PC-9 (cell line): ENCODE results near the gene GVQW3. TPM values are rescaled to one million over a fixed set of nuclear protein-coding genes. Genes with fewer than 3 reads are reported as not detected.

Source experiments
- BruUV-seq: library from RNA; stranded (reverse); fragments of 400-500 nt; replicated peaks from 2 replicates; lab custom pipeline; 2021; lab: Mats Ljungman, UMichigan
- CTCF ChIA-PET: fragments of 300-600 bp; sonication (Branson Sonifier 250); formaldehyde crosslinking; loops from one replicate; lab custom pipeline; 2022; ENCODE audit warnings: antibody characterized with exemption; lab: Charles Lee
- POLR2A ChIA-PET: fragments of 300-600 bp; sonication (Branson Sonifier 250); formaldehyde crosslinking; loops from one replicate; lab custom pipeline; 2022; ENCODE audit warnings: antibody characterized with exemption; ENCODE audit not compliant: unreplicated experiment; lab: Charles Lee
- DNase-seq, 2 experiments: peaks; one replicate each; pipeline versions ENCODE4 v3.0.0 to v3.0.0-alpha.2; 2015 to 2022; ENCODE audit warnings: mixed read lengths in 1 of 2
- H2AFZ ChIP-seq: fragments of 200-600 bp; sonication (generic); 2 replicates; pipeline ENCODE4 v1.8.1; 2017; ENCODE audit warnings: antibody characterized with exemption
- H3F3A ChIP-seq: fragments of 200-600 bp; sonication (generic); 2 replicates; pipeline ENCODE4 v1.8.1; 2017; ENCODE audit warnings: antibody characterized with exemption, mild to moderate bottlenecking, low read depth; ENCODE audit not compliant: insufficient read depth
- H3K27ac ChIP-seq: fragments of 200-600 bp; sonication (generic); 2 replicates; pipeline ENCODE4 v1.6.1; 2016; ENCODE audit warnings: mixed run types
- H3K27me3 ChIP-seq: fragments of 200-600 bp; sonication (generic); 2 replicates; pipeline ENCODE4 v1.6.1; 2016; ENCODE audit warnings: low read depth, mixed run types; ENCODE audit not compliant: insufficient read depth
- H3K36me3 ChIP-seq: fragments of 200-600 bp; sonication (generic); 2 replicates; pipeline ENCODE4 v1.6.1; 2016; ENCODE audit warnings: low read depth, mixed run types
- H3K4me1 ChIP-seq: fragments of 200-600 bp; sonication (generic); replicated peaks from 2 replicates; pipeline ENCODE4 v1.6.1; 2016; ENCODE audit warnings: mixed run types; ENCODE audit not compliant: insufficient read depth
- H3K4me2 ChIP-seq: fragments of 200-600 bp; sonication (generic); 2 replicates; pipeline ENCODE4 v1.6.1; 2017; ENCODE audit warnings: mixed run types
- H3K4me3 ChIP-seq: fragments of 200-600 bp; sonication (generic); 2 replicates; pipeline ENCODE4 v1.6.1; 2016; ENCODE audit warnings: mixed run types
- H3K79me2 ChIP-seq: fragments of 200-600 bp; sonication (generic); 2 replicates; pipeline ENCODE4 v1.6.1; 2017; ENCODE audit warnings: low read depth, mixed run types
- H3K9me2 ChIP-seq: fragments of 200-600 bp; sonication (generic); 2 replicates; pipeline ENCODE4 v1.8.1; 2017; ENCODE audit warnings: mild to moderate bottlenecking; ENCODE audit not compliant: insufficient read depth
- H3K9me3 ChIP-seq: fragments of 200-600 bp; sonication (generic); 2 replicates; pipeline ENCODE4 v1.8.1; 2016; ENCODE audit warnings: low read depth; ENCODE audit not compliant: insufficient read depth
- H4K20me1 ChIP-seq: fragments of 200-600 bp; sonication (generic); 2 replicates; pipeline ENCODE4 v1.8.1; 2017; ENCODE audit not compliant: insufficient read depth
- EZH2 ChIP-seq: fragments of 200-600 bp; sonication (generic); IDR thresholded peaks from 2 replicates; pipeline ENCODE4 v1.8.0; 2017; ENCODE audit warnings: antibody characterized with exemption, low read depth
- intact Hi-C: fragments of 100-400 bp; cut with micrococcal nuclease; formaldehyde crosslinking; loops from one replicate; pipeline ENCODE4 v1.10.0; 2022; ENCODE audit not compliant: unreplicated experiment
- total RNA-seq: library from RNA; stranded (reverse); gene quantifications from 2 replicates; pipeline ENCODE4 v1.2.3, GENCODE V29; 2021
- TF ChIP-seq, protein P1 (sequence below): fragments of 200-600 bp; sonication (generic); conservative IDR thresholded peaks from 2 replicates; pipeline ENCODE4 v1.6.1; 2017; ENCODE audit warnings: mixed run types, antibody characterized with exemption, mild to moderate bottlenecking, moderate library complexity

GVQW3 gene
- total RNA-seq, 1 experiment from 2014 or later: 11.1 TPM

DNA sequence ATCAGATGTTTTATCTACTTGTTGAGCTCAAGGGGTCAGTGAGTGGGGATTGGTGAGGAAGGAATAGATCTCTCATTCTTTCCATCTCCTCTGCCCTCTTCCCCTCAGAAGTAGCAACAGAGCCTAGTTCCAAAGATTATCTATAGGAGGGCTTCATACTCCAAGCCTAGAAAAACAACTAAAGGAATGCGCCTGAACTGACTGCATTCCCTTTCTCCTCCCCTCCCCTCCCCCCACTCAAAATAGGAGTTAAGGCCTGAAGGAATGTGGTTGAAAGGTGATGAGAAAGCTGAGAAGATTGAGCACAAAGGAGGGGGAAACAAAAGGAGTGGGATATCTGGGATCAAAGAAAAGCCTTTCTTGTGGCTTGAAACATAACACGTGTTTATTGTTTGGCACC lies 74.2 kb downstream of the GVQW3 start:
- Histone ChIP-seq H3K27ac (0 out of 2 replicates have a peak overlapping the region, but pooled peaks have one; percentile 5), H3K4me1 (0 out of 2 replicates have a peak, but pooled peaks cover 12% of the 10 kb centered on the region), H2AFZ (no peak overlapping the region), H3K27me3 (no peaks in the 10 kb centered on the region), H3K9me3 (no peaks in the 10 kb centered on the region), H3K79me2 (no peaks in the 10 kb centered on the region; the same call in 1 of the 2 replicates), H3K9me2 (no peaks in the 10 kb centered on the region), H4K20me1 (no peaks in the 10 kb centered on the region), H3K4me2 (no peak overlapping the region), H3K36me3 (peaks cover 34% of the 10 kb centered on the region), H3K4me3 (no peak overlapping the region), H3F3A (no peaks in the 10 kb centered on the region)
- BruUV-seq: no TSS peak
- TF ChIP-seq, protein P1, sequence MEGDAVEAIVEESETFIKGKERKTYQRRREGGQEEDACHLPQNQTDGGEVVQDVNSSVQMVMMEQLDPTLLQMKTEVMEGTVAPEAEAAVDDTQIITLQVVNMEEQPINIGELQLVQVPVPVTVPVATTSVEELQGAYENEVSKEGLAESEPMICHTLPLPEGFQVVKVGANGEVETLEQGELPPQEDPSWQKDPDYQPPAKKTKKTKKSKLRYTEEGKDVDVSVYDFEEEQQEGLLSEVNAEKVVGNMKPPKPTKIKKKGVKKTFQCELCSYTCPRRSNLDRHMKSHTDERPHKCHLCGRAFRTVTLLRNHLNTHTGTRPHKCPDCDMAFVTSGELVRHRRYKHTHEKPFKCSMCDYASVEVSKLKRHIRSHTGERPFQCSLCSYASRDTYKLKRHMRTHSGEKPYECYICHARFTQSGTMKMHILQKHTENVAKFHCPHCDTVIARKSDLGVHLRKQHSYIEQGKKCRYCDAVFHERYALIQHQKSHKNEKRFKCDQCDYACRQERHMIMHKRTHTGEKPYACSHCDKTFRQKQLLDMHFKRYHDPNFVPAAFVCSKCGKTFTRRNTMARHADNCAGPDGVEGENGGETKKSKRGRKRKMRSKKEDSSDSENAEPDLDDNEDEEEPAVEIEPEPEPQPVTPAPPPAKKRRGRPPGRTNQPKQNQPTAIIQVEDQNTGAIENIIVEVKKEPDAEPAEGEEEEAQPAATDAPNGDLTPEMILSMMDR: no peak
- peak in 1 of 2 experiments; percentile 3 for DNase-seq
- intact Hi-C loops: no loop called here
- ChIA-PET POLR2A (no interaction called here), CTCF (no interaction called here)

DNA sequence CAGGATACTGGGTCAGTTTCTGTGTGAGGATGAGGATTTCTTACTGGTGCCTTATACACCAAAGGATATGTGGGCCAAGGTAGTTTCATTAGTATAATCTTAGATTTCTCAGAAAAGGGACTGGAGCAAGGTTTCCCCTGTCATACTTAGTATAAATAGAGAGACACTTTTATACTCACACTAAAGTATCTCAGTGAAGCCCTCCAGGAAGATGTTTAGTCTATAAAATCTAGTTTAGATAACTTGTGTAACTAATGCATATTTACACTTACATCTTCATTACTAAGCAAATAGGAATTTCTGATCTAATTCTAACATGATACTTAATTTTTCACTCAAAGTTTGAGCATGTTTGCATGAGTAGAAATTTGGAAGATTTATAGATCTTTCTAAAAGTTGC lies 74.8 kb downstream of the GVQW3 start:
- Histone ChIP-seq H4K20me1 (no peaks in the 10 kb centered on the region), H3K9me2 (no peaks in the 10 kb centered on the region), H3K4me3 (no peak overlapping the region), H2AFZ (no peak overlapping the region), H3K36me3 (peaks cover 39% of the 10 kb centered on the region), H3K27me3 (no peaks in the 10 kb centered on the region), H3F3A (no peaks in the 10 kb centered on the region), H3K79me2 (no peaks in the 10 kb centered on the region; the same call in 1 of the 2 replicates), H3K9me3 (no peaks in the 10 kb centered on the region), H3K4me2 (no peak overlapping the region), H3K4me1 (0 out of 2 replicates have a peak, but pooled peaks cover 12% of the 10 kb centered on the region), H3K27ac (0 out of 2 replicates have a peak overlapping the region, but pooled peaks have one; percentile 5)
- no TSS peak for BruUV-seq
- ChIA-PET CTCF (no interaction called here), POLR2A (no interaction called here)
- TF ChIP-seq EZH2: no peak
- TF ChIP-seq, protein P1: no peak
- intact Hi-C loops: no loop called here
- DNase-seq: no peak

DNA sequence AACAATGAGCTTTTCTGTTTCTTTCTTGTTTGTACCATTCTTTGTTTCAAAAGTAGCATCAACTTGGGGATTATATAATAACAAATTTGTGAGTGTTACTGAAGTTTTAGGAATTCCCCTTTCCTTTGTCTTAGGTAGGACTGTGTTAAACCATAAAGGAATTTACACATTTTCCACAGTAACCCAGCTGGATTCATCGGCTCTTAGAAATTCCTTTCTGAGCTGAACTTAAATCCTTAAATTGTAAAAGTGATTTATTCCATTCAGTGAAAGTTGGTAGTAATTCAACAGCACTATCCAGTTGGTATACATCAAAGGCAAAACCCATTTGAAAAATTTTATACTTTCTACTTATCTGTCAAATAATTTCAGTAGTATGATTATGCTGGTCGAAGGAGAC lies 75.4 kb downstream of the GVQW3 start:
- CTCF ChIA-PET: no interaction called here
- Histone ChIP-seq H2AFZ (no peak overlapping the region), H3K36me3 (peaks cover 40% of the 10 kb centered on the region), H3K27me3 (no peaks in the 10 kb centered on the region), H3K79me2 (no peaks in the 10 kb centered on the region; the same call in 1 of the 2 replicates), H3K4me2 (no peak overlapping the region), H4K20me1 (no peaks in the 10 kb centered on the region), H3K4me1 (0 out of 2 replicates have a peak, but pooled peaks cover 12% of the 10 kb centered on the region), H3K9me3 (no peaks in the 10 kb centered on the region), H3K27ac (no peak overlapping the region), H3K9me2 (no peaks in the 10 kb centered on the region), H3F3A (no peaks in the 10 kb centered on the region), H3K4me3 (no peak overlapping the region)
- no TSS peak for BruUV-seq
- intact Hi-C loops: no loop called here
- POLR2A ChIA-PET: no interaction called here
- DNase-seq: no peak
- no peak for TF ChIP-seq EZH2
- TF ChIP-seq, protein P1: no peak

Other genes with a start within 250 kb of the GVQW3 start
- gene WNT11, start 174.8 kb upstream of the GVQW3 start, total RNA-seq: 3.2 TPM in 1 of 2 replicates, not detected in the other
- gene THAP12, start 191 bp upstream of the GVQW3 start, total RNA-seq: 47.0 and 52.3 TPM in 2 replicates
- gene EMSY, start 63.7 kb downstream of the GVQW3 start, total RNA-seq: 24.9 and 37.4 TPM in 2 replicates